ENCODE measurements around the gene PIK3R1.

DNA sequence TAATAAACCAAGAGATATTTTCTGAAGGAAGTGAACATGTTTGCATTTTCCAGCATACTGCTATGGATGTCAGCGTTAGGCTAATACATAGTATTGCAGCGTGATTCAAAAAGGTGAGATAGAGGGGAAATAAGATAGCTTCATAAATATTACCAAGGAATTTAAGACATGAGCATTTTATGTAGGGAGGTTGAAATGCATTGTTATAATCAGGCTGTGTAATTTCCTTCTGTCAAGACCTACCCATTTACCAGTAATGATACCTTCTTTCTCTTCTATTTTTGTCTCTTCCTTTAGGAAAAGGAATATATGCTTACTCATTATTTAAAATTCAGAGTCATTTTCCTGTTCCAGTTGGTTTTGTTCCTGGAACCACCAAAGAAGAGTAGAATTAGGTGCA is 33.3 kb downstream of the PIK3R1 start:
- no peak for TF ChIP-seq CTCF (IDR thresholded peaks at IDR 0.05)
- TF ChIP-seq POLR2AphosphoS5 (IDR thresholded peaks at IDR 0.05): no peak
- TF ChIP-seq POLR2A (IDR thresholded peaks at IDR 0.05): no peak

All from prostate gland (tissue), 2 donors.